HG03571 (cell line): ENCODE data around the gene GPHN.
"Not testable (repeated sequence)": the region's sequence is repeated elsewhere in the genome, so short reads cannot be mapped to it uniquely, and the experiment has no call there.

ENCODE experiments used
- ATAC-seq: cut with Tn5 transposase; IDR thresholded peaks from one replicate; pipeline ENCODE4 v1.9.1; 2021; ENCODE audit not compliant: unreplicated experiment

The GPHN gene

DNA sequence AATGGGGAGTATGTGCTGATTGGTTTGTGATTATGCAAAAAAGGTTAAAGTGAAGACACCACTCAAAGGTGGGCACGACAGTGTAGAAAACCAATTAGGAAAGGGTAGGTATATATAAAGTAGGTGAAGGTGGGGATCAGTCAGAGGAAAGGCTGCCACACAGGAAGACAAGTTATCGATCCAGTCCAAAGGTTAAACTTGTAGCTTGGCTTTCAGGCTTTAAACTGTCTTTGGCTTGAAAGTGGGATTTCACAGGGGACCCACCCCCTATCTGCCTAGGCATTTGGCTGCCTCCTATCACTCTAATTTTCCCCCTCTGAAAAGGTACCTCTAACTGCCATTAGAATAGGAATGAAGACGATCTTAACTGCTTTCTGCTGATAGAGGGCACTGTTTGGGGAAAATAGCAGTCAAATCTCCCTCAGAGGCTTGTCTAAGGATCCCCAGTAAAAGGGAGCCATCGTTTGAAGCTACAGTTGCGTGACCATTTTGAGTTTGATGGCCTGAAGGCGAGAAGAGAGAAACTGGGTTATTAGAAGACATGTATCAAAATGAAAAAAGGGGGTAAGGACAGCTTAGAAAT, 250.2 kb downstream of the GPHN start:
- no peak for ATAC-seq

- ATAC-seq, result no peak
Measured at GRCh38 chr14:66772146-66772545, 264.2 kb downstream of the GPHN start.

DNA sequence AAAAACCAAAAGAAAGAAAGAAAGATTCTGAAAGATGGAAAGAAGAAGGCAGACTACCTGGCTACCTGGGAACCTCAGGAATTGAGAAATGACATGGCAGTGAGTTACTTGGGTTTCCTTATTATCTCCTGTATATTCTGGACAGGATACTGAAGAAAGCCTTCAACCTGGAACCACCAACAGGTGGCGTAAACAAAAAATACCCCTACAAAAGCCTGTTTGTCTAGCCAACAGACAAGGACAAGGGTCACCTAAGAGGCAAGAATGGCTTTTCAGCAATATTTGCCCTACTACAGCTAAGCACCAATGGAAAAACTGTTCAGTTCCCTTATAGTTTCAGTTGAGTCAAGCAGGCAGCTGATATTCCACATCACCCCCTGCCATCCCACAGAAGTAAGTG, 274.9 kb downstream of the GPHN start:
- no peak for ATAC-seq

- no peak for ATAC-seq
Measured at GRCh38 chr14:66790101-66790500, 282.2 kb downstream of the GPHN start.

DNA sequence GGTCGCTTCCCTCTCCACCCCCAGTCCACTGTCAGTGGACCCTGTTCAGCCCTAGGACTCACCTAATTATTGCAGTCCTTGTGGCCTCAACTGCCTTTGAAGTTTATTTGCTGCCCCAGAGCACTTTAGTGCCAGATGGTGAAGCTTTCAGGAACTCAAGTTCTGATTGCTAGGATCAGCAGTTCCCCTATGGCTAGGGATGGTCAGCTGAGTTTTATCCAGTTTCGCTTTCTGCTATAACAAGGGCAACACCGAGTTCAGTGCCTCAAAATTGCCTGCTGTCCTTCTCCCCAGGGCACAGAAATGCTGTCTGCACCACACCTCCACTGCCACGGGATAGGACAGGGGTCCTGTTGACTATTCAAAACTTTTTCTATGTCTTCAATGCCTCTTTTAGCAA, 295.0 kb downstream of the GPHN start:
- no peak for ATAC-seq

- ATAC-seq, result no peak
Measured at GRCh38 chr14:66804141-66804540, 296.2 kb downstream of the GPHN start.

DNA sequence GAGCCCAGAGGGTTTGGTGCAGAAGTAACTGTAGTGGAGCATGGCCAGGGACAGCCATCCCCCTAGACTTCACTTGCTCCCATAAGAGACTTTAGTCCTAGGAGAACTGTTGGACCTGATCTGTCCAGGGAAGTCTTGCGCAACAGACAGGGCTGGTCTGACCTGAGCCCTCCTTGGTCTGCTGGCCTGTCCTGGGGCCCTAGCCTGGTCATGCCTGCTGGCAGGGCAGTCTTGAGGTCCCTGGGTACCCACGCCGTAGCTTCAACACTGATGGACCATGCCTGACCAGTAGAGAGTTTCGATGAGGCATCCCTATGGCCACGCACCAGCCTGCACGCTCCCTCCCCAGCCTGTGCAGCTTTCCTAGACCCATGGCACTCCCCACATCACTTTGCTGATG, 305.7 kb downstream of the GPHN start:
- ATAC-seq, result no peak

DNA sequence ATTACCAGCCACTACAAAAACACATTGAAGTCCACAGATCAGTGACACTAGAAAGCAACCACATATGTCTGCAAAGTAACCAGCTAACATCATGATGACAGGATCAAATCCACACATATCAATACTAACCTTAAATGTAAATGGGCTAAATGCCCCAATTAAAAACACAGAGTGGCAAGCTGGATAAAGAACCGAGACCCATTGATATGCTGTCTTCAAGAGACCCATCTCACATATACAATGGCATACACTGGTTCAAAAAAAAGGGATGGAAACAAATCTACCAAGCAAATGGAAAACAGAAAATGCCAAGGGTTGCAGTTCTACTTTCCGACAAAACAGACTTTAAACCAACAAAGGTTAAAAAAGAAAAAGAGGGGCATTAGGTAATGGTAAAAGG, 307.7 kb downstream of the GPHN start:
- ATAC-seq, result no peak

- no peak for ATAC-seq
Measured at GRCh38 chr14:66824251-66824650, 316.3 kb downstream of the GPHN start.

- ATAC-seq, result no peak
Measured at GRCh38 chr14:66827182-66827581, 319.2 kb downstream of the GPHN start.

DNA sequence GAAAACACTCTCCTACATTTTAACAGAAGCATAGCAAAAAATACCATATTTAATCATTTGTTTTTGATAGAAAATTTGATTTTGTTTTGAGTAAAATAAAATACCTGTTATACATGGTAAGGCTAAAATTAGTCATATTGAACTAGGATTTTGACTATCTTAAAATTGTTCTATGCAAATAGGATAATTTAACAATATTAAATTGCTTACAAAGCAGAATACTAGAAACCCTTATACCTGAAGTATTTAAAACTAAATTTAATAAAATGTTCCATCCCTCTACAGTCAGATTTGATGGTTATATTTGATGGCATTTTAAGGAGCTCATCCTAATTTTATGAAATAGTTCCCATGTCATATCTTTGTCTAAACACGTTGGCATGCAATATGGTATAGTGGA, 323.2 kb downstream of the GPHN start:
- ATAC-seq, result no peak

GRCh38 chr14:66833816-66834215, 325.9 kb downstream of the GPHN start:
- ATAC-seq, result no peak

DNA sequence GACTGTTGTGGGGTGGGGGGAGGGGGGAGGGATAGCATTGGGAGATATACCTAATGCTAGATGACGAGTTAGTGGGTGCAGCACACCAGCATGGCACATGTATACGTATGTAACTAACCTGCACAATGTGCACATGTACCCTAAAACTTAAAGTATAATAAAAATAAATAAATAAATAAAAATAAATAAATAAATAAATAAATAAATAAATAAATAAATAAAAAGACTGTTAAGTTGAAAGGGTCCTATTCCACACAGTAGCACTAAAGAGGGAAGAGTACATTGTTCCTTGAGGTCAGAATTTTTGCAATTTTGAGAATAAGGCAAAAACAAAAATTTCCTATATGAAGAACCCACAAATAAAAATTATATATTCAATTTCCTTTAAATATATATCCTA, 329.5 kb downstream of the GPHN start:
- not testable (repeated sequence) for ATAC-seq

DNA sequence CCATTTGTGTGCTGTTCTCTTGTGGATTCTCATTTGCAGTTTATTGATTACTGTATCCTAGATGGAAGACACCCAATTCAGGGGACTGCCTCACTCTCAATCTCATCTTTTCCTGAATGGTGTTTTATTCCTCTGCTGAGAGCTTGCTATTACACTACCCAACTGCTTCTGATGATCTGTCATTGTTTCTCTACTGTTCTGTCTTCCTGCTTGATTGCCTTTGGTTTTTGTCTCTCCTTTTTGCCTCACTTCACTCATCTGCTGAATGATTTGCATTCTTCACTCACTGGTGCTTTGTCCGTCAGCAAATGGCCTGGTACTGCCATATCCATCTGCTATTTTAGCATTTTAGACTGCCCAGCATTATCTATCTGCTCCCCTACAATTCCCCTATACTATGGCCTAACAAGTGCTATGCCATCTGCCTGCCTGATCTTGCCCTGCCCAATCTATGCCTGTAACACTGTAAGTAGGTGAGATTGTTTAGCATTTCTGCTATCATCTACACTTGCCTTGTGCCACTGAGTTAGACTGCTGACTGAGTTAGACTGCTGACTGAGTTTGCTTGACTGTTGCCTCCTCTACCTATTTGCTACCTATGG, 335.1 kb downstream of the GPHN start:
- ATAC-seq, result no peak

DNA sequence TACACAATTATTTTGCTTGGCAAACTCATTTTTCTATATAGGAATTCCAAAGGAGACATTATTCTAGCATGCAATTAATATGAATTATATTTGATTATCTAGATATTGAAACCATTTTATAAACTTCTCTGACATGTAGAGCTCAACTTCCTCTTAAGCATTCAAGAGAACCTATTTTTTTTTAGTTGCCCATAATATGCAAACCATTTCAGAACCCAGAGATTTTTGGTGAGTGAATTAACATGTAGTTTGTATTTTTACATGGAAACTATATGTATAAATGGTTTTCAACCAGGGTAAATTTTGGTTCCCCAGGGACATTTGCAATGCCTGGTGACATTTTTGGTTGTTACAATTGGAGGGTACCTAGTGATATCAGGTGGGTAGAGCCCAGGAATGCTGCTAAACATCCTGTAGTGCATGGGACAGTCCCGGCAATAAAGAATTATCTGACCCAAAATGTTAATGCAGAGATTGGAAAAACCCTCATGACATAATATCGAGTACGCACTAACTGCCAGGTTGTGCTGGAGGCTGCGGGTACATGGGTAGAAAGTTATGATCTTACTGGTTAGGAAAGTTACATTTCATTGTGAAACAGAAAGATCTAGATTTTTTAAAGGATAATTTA, 342.4 kb downstream of the GPHN start:
- ATAC-seq, result no peak

- ATAC-seq, result no peak
Measured at GRCh38 chr14:66853311-66853710, 345.4 kb downstream of the GPHN start.

GRCh38 chr14:66857867-66858266, 349.9 kb downstream of the GPHN start:
- ATAC-seq, result no peak

GRCh38 chr14:66859063-66859671, 351.2 kb downstream of the GPHN start:
- ATAC-seq, result no peak

DNA sequence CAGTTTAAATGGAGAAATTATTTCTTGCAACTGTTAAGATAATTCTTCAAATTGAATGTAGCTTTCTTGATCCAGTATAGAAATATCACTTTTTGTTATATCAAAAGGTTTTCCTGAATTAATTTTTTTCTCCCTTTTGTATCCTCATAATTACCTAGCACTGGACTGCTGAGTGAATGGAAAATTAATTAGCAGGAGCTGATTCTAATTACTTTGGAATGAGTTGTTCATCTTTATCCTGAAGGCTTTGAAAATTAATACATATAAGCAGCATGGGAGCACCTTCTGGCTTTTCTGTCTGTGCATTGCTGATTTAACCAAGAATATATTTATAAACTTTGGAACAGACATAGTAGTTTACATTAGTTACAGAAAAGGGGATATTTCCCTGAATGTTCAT, 373.6 kb downstream of the GPHN start:
- no peak for ATAC-seq

GRCh38 chr14:66884149-66884548, 376.2 kb downstream of the GPHN start:
- ATAC-seq, result no peak

DNA sequence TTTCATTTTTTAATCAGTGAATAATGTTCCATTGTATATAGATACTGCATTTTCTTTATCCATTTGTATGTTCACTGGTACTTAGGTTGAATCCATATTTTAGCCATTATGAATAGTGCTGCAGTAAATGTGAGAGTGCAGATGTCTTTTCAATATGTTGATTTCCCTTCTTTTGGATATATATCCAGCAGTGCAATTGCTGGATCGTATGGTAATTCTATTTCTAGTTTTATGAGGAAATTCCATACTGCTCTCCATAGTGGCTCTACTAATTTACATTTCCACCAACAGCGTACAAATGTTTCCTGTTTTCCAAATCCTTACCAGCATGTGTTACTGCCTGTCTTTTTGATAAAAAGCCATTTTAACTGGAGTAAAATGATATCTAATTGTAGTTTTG, 392.8 kb downstream of the GPHN start:
- ATAC-seq, result no peak

DNA sequence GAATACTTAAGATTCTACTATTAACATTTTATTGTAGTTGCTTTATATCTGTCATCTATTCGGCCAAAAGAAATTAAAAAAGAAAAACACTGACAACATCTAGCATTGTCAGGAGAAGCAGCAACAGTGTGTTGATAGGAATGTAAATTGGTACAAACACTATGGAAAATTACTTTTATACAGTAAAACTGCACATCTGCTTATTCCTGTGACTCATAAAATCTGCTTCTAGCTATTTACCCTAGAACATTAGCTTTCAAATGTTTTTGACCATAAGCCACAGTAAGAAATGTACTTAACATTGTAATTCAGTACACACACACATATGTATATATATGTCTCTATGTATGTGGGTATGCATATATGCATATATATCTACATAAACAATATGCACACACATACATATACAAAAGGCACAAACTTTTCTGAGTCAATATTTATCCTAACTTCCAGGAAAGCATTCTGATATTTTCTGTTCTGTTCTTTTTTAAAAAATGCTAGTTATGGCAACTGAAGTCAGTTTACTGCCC, 402.4 kb downstream of the GPHN start:
- no peak for ATAC-seq
